Skeletal muscle satellite cell (primary cell): ENCODE results near the gene C16orf87.

ENCODE experiments used
- H3K27me3 ChIP-seq: 2 replicates; pipeline ENCODE4 v1.7.0; 2013; ENCODE audit warnings: low read length; ENCODE audit not compliant: control insufficient read depth, insufficient read depth
- H3K36me3 ChIP-seq: 2 replicates; pipeline ENCODE4 v1.7.0; 2013; ENCODE audit warnings: mild to moderate bottlenecking, control low read depth, low read length; ENCODE audit not compliant: insufficient read depth
- H3K4me1 ChIP-seq: 2 replicates; pipeline ENCODE4 v1.7.0; 2013; ENCODE audit warnings: low read length; ENCODE audit not compliant: control insufficient read depth, insufficient read depth
- H3K4me2 ChIP-seq: 2 replicates; pipeline ENCODE4 v1.7.0; 2013; ENCODE audit warnings: mild to moderate bottlenecking, low read length
- H3K4me3 ChIP-seq: 2 replicates; pipeline ENCODE4 v1.7.0; 2013; ENCODE audit warnings: low read length
- H3K9ac ChIP-seq: 2 replicates; pipeline ENCODE4 v1.7.0; 2013; ENCODE audit warnings: mild to moderate bottlenecking, low read depth, low read length, moderate library complexity
- H3K9me3 ChIP-seq: replicated peaks from 2 replicates; pipeline ENCODE4 v1.7.0; 2013; ENCODE audit warnings: mild to moderate bottlenecking, control low read depth, low read length

C16orf87 gene

DNA sequence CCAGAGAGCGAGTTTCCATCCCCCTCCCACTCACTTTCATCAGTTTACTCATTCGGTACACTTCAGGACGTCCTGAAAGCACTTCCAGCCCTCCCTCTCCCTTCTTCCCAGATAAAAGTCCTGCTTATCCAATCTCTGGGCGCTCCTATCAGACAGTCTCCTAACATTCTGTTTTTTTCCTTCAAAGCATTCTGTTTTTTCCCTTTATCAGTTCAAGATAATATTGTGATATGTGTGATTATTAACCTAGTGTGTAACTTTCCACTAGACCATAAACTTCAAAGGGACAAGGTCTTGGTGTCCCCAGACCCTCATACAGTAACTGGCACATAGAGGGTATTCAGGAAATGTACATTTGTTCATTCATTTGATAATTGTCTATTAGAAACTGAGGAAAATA is 24.4 kb upstream of the C16orf87 start:
- H3K4me1 ChIP-seq = peaks cover 10% of the 10 kb centered on the region
- peaks cover 4% of the 10 kb centered on the region for H3K27me3 ChIP-seq
- H3K4me2 ChIP-seq = no peak overlapping the region
- H3K36me3 ChIP-seq = no peaks in the 10 kb centered on the region
- no peaks in the 10 kb centered on the region for H3K9me3 ChIP-seq
- H3K9ac ChIP-seq = no peak overlapping the region
- no peak overlapping the region for H3K4me3 ChIP-seq

- Histone ChIP-seq H3K27me3 (peaks cover 4% of the 10 kb centered on the region), H3K4me1 (peaks cover 6% of the 10 kb centered on the region), H3K36me3 (no peaks in the 10 kb centered on the region), H3K9ac (no peak overlapping the region), H3K4me3 (no peak overlapping the region), H3K4me2 (no peak overlapping the region), H3K9me3 (no peaks in the 10 kb centered on the region)
Observed at GRCh38 chr16:46854846-46855245, 23.9 kb upstream of the C16orf87 start.

DNA sequence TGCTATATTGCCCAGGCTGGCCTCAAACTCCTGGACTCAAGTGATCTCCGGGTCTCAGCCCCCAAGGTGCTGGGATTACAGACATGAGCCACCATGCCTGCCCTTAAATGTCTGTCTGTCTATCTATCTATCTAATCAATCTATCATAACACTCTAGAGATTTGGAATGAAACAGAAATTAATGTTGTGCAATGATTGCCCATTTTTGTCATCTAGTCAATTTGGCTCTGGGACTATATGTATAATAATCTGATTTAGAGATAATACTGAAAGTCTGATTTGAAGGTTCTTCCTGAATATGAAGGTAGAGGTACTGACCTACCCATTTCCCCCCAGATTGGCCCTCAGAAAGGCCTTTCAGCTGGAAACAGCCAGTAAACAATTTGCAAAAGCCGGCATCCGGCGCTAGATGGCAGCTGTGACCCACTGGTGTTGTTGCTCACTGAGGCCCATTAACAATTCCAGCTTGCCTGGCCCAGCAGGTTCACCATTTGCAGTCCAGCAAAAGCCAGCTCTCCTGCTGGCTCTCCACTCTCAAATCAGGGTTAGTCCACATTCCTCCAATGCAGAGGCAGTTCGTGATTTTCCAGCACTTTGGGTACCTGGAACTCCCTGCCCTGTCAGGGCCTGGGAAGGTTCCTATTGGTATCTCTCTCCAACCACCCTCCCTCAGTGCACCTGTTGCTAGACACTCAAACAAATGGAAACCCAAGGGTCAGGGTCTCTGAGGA is 22.9 kb upstream of the C16orf87 start:
- Histone ChIP-seq H3K36me3 (no peaks in the 10 kb centered on the region), H3K4me3 (no peak overlapping the region), H3K4me1 (no peaks in the 10 kb centered on the region), H3K4me2 (no peak overlapping the region), H3K9me3 (no peaks in the 10 kb centered on the region), H3K27me3 (peaks cover 4% of the 10 kb centered on the region), H3K9ac (no peak overlapping the region)

DNA sequence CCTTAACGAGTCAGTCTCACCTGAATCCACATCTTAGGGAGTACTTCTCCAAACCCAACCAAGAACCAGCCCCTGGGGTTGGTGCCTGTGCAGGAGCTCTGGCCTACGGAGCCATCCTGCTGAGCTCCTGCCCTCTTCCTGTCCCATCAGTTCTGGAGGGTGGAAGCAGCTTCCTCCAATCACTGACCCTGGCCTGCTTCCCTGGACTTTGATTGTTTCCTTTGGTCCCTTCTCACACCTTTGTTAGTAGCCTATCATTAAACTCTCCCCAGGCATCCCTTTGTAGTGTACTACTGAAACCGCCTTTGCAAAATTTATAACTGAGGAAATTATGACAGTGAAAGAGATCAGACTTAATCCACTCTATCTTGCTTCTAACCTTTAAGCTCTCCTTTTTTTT is 21.1 kb upstream of the C16orf87 start:
- no peaks in the 10 kb centered on the region for H3K9me3 ChIP-seq
- no peak overlapping the region for H3K4me2 ChIP-seq
- H3K9ac ChIP-seq = no peak overlapping the region
- H3K27me3 ChIP-seq = peaks cover 4% of the 10 kb centered on the region
- no peaks in the 10 kb centered on the region for H3K4me1 ChIP-seq
- no peaks in the 10 kb centered on the region for H3K36me3 ChIP-seq
- no peak overlapping the region for H3K4me3 ChIP-seq

DNA sequence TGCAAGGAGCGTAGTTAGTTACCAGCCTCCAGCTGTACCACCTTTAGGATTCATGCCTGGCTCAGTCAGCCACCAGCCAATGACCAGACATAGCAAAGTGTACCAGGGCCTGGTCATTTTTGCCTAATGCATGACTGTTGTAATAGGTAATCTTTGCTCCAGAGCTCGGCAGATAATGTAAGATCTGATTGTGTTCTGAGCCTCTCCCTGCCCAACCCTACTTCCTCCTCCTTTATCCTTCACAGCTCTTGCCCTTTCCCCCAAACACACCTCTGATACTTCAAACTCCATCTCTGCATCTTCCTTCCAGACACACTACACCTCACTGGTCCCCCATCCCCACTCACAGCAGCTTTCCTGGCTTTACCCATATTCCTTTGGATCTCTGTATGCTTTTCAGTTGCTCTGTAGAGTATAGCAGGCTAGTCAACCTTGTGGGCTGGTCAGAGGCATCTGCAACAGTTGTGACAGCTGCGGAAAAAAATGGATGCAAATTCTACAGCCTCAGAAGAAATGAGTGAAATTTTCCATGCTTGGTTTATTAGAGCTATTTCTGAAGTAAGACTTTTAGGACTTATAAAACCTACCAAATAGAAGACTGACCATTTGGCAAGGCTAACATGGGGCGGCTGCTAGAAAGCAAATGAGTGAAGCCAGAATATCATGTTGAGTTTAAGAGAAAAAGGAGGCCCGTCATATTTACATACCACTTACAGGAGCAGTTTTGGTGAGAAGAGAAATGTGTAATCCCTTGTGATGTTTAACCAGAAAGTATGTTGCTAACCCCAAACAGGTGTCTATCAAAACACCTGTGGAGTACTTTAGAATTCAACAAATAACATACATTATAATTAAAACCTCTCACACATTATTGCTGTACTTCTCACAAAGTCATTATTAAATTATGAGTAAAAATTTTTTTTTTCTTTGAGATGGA is 19.9 kb upstream of the C16orf87 start:
- H3K9me3 ChIP-seq = no peaks in the 10 kb centered on the region
- H3K4me3 ChIP-seq = no peak overlapping the region
- H3K4me1 ChIP-seq = no peaks in the 10 kb centered on the region
- no peaks in the 10 kb centered on the region for H3K36me3 ChIP-seq
- H3K27me3 ChIP-seq = peaks cover 4% of the 10 kb centered on the region
- H3K9ac ChIP-seq = no peak overlapping the region
- no peak overlapping the region for H3K4me2 ChIP-seq

DNA sequence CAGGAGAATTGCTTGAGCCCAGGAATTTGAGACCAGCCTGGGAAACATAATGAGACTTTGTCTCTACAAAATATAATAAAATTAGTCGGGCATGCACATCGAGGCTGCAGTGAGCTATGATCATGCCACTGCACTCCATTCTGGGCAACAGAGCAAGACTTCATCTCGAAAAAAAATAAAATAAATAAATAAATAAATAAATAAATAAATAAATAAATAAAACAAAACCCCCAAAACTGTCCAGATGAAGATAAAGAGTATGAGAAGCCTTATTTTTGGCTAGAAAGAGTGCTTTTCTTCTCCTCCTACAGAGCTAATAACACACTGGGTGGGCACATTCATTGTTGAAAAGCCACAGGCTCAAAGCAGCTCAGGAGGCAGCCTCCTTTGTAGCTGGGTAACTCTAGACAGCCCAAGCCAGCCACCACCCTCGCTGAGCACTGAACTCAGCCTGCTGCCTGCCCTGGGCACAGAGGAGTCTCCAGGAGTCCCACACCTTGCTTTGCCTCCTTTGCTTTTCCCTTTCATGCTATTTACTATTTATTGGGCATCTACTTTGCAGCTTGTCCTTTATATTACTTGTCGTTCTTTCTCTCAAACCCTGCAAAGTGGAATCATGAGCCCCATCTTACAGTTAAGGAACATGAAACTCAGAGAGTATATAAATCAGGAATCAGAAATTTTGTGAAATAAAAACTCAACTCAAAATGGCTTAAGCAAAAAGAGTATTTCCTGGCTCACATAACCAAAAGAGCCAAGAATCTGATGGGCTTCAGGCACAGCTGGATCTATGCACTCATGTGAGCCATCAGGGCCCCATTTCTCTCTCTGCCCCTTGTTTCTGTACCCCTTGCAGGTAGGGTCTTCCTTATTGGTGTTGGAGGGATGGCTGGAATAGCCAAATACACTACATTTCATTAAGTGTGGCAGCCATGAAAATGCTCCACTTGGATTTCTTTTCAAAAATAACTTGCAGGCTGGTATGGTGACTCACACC is 18.1 kb upstream of the C16orf87 start:
- no peaks in the 10 kb centered on the region for H3K36me3 ChIP-seq
- peaks cover 8% of the 10 kb centered on the region for H3K27me3 ChIP-seq
- H3K4me1 ChIP-seq = no peaks in the 10 kb centered on the region
- H3K4me2 ChIP-seq = no peak overlapping the region
- H3K4me3 ChIP-seq = no peak overlapping the region
- H3K9ac ChIP-seq = no peak overlapping the region
- H3K9me3 ChIP-seq = no peaks in the 10 kb centered on the region

GRCh38 chr16:46845952-46846351 is 15.0 kb upstream of the C16orf87 start:
- H3K4me3 ChIP-seq = no peak overlapping the region
- no peak overlapping the region for H3K9ac ChIP-seq
- peaks cover 12% of the 10 kb centered on the region for H3K27me3 ChIP-seq
- H3K4me2 ChIP-seq = no peak overlapping the region
- no peaks in the 10 kb centered on the region for H3K36me3 ChIP-seq
- H3K4me1 ChIP-seq = no peaks in the 10 kb centered on the region
- H3K9me3 ChIP-seq = no peaks in the 10 kb centered on the region

DNA sequence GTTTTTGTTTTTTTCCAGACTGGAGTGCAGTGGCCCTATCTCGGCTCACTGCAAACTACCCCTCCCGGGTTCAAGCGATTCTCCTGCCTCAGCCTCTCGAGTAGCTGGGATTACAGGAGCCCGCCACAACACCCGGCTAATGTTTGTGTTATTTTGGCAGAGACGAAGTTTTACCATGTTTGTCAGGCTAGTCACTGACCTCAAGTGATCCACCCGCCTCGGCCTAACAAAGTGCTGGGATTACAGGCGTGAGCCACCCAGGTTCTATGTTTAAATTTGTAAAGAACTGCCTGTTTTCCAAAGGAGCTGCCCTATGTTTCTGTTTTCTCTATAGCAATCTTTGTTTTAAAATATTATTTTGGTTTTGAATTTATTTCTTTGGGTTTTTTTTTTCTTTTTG is 13.8 kb upstream of the C16orf87 start:
- Histone ChIP-seq H3K27me3 (peaks cover 7% of the 10 kb centered on the region), H3K4me1 (no peaks in the 10 kb centered on the region), H3K9ac (no peak overlapping the region), H3K36me3 (no peaks in the 10 kb centered on the region), H3K9me3 (no peaks in the 10 kb centered on the region), H3K4me2 (no peak overlapping the region), H3K4me3 (no peak overlapping the region)

DNA sequence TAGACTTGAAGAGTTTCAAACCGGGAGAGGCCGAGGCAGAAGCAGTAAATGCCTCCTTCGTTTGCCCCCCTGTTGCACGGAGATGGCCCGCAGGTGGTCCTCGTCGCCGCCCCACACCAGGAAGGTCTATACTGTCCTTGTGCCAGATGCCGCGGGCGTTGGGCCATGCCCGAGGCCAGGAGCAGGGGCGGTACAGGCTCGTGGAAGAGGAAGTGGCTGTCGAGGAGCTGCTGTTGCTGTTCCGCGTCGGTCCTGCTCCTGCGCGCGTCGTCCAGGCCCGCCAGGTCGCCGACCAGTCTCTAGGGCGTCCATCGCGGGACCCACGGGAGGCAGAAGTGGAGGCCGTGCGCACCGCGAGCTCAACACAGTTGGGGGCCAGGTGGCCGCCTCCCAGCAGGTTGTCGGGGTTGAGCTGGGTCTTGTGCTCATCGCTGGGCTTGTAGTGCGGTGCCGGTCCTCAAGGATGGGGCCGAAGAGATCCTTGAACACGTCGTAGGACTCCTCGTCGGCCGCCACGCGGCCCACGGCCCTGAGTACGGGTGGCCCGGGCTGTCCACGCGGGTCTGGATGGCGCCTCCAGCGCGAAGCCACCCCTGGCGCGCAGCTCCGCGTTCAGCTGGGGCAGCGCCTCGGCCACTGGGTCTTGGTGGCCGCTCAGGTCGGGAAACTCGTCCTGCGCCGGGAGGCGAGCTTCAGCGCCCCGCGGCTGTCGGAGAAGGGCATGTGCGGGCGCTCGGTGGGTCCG is 13.1 kb upstream of the C16orf87 start:
- no peak overlapping the region for H3K9ac ChIP-seq
- peaks cover 7% of the 10 kb centered on the region for H3K27me3 ChIP-seq
- H3K4me3 ChIP-seq = no peak overlapping the region

GRCh38 chr16:46842192-46842895 is 11.4 kb upstream of the C16orf87 start:
- no peak overlapping the region for H3K9ac ChIP-seq
- no peak overlapping the region for H3K4me2 ChIP-seq
- no peaks in the 10 kb centered on the region for H3K9me3 ChIP-seq
- no peaks in the 10 kb centered on the region for H3K36me3 ChIP-seq
- H3K27me3 ChIP-seq = peaks cover 7% of the 10 kb centered on the region
- no peak overlapping the region for H3K4me3 ChIP-seq
- H3K4me1 ChIP-seq = no peaks in the 10 kb centered on the region

More for the DNA sequence above, 13.1 kb upstream of the C16orf87 start:
- Histone ChIP-seq H3K4me1 (no peaks in the 10 kb centered on the region), H3K36me3 (no peaks in the 10 kb centered on the region), H3K4me2 (peak overlapping the region; percentile 50), H3K9me3 (no peaks in the 10 kb centered on the region)
